ENCODE results near the gene GARIN1A. TPM values are rescaled to one million over a fixed set of nuclear protein-coding genes. Genes with fewer than 3 reads are reported as not detected.
A peak's percentile ranks its signal among the peaks of the same experiment; 100 is the strongest.

GARIN1A gene
- total and polyA plus RNA-seq, 4 donors: 0.35 to 1.6 (median 0.60) TPM

DNA sequence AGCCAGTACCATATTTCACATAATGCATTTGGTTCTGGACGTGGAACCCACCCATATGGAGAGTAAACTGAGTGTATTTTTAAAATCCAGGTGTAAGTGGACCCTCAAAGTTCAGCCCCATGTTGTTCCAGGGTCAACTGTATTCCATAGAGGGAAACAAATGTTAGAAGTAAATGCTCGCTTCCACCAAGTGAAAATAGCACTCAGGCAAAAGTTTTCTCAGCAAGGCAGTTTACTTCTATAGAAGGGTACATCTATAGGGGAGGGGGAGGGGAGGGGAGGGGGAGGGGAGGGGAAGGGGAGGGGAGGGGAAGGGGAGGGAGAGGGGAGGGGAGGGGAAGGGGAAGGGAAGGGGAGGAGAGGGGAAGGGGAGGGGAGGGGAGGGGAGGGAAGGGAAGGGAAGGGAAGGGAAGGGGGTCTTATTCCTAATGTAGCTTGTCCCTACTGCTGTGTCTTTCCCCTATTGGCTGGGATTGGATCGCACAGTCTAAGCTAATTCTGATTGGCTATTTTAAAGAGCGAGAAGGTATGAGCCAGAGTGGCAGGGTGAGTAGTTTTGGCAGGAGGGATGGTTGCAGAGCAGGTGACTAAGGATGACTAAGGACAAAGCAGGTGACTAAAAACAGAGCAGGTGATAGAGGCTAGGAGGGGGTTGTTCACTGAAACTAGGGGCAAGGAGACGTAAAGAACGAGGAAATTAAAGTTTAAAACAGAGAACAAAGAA, 29.1 kb downstream of the GARIN1A start:
- no peak overlapping the region for H3K27ac ChIP-seq (ENCODE audit: low read depth in 1 of 2, low read length in 1 of 2)
- ATAC-seq (ENCODE audit: insufficient read depth, low FRiP score) (no peak), DNase-seq (no peak)
- H3K9me3 ChIP-seq (ENCODE audit: control insufficient read depth in 4 of 4, insufficient read depth in 3 of 4, low read length in 3 of 4): peaks cover 0 to 3% (median 0%) of the 10 kb centered on the region in 4 donors
- H3K36me3 ChIP-seq (ENCODE audit: control insufficient read depth in 4 of 4, insufficient read depth in 4 of 4, low read length in 4 of 4): no peaks in the 10 kb centered on the region
- peaks cover 0 to 21% (median 13%) of the 10 kb centered on the region in 3 donors for H3K27me3 ChIP-seq (ENCODE audit: control insufficient read depth in 3 of 3, insufficient read depth in 3 of 3, low read length in 2 of 3)
- H3K9ac ChIP-seq (ENCODE audit: insufficient read depth in 1 of 2, low read length in 2 of 2): no peak overlapping the region
- H3K4me1 ChIP-seq (ENCODE audit: control insufficient read depth in 5 of 5, insufficient read depth in 5 of 5, low read length in 5 of 5): peaks cover 0 to 9% (median 0%) of the 10 kb centered on the region in 5 donors
- no peak for TF ChIP-seq CTCF (IDR thresholded peaks at IDR 0.05; ENCODE audit: control extremely low read depth, extremely low read depth)
- 76 to 90% methylated on average over 6 of the region's 6 CpGs for WGBS, 2 donors
- no peak overlapping the region for H3K4me3 ChIP-seq

DNA sequence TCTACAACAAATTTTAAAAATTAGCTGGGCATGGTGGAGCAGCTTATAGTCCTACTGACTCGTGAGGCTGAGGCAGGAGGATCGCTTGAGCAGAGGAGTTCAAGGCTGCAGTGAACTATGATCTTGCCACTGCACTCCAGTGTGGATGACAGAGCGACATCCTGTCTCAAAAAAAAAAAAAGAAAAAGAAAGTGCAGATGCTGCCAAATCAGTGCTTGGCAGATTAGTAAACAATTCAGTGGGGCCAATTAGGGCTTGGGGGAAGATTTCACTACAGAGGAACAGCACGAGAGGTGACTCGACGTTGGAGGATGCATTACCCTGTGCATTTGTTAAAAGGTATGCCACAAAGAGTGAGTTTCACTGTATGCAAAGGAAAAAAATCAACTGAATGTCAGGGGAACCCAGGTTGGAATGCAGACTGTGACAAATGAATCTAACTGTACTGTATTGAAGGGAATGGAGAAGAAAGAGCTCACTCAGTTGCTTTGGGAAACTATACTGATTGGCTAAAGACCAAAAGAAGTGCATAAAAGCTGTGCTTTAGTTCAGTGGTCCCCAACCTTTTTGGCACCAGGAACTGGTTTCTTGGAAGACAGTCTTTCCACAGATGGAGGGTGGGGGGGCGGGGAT, 31.6 kb downstream of the GARIN1A start:
- Histone ChIP-seq H3K27ac (ENCODE audit: low read depth in 1 of 2, low read length in 1 of 2) (no peak overlapping the region), H3K4me3 (no peak overlapping the region), H3K36me3 (ENCODE audit: control insufficient read depth in 4 of 4, insufficient read depth in 4 of 4, low read length in 4 of 4) (no peaks in the 10 kb centered on the region), H3K27me3 (ENCODE audit: control insufficient read depth in 3 of 3, insufficient read depth in 3 of 3, low read length in 2 of 3) (peaks cover 0 to 12% (median 3%) of the 10 kb centered on the region in 3 donors), H3K9me3 (ENCODE audit: control insufficient read depth in 4 of 4, insufficient read depth in 3 of 4, low read length in 3 of 4) (no peaks in the 10 kb centered on the region), H3K9ac (ENCODE audit: insufficient read depth in 1 of 2, low read length in 2 of 2) (no peak overlapping the region), H3K4me1 (ENCODE audit: control insufficient read depth in 5 of 5, insufficient read depth in 5 of 5, low read length in 5 of 5) (no peaks in the 10 kb centered on the region)
- DNase-seq (peak in 2 of 3 donors; percentile 13 to 29), ATAC-seq (ENCODE audit: insufficient read depth, low FRiP score) (no peak)
- no peak for TF ChIP-seq CTCF (IDR thresholded peaks at IDR 0.05; ENCODE audit: control extremely low read depth, extremely low read depth)
- WGBS, 2 donors: 57 to 72% methylated on average over 7 of the region's 7 CpGs

DNA sequence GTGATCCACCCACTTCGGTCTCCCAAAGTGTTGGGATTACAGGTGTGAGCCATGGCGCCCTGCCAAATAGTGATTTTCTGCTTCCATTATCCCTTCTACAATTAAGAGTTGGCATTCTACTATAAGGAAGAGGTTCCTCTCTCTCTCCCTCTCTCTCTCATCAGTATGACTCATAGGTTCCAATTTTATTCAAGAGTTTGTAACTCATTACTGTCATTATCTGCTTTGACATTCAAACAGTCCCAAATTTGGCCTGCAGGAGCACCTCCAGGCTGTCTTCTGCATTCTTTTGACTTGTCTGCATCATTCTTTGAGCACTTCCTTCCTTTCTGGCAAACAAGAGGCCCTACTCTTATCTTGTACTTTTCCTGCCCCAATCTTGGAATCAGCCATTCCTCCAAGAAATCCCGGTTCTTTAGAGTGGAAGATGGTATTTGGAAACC, 33.8 kb downstream of the GARIN1A start:
- Histone ChIP-seq H3K27ac (ENCODE audit: low read depth in 1 of 2, low read length in 1 of 2) (no peak overlapping the region), H3K9me3 (ENCODE audit: control insufficient read depth in 4 of 4, insufficient read depth in 3 of 4, low read length in 3 of 4) (no peaks in the 10 kb centered on the region), H3K4me1 (ENCODE audit: control insufficient read depth in 5 of 5, insufficient read depth in 5 of 5, low read length in 5 of 5) (no peaks in the 10 kb centered on the region), H3K9ac (ENCODE audit: insufficient read depth in 1 of 2, low read length in 2 of 2) (no peak overlapping the region), H3K27me3 (ENCODE audit: control insufficient read depth in 3 of 3, insufficient read depth in 3 of 3, low read length in 2 of 3) (peaks cover 0 to 4% (median 0%) of the 10 kb centered on the region in 3 donors), H3K4me3 (no peak overlapping the region), H3K36me3 (ENCODE audit: control insufficient read depth in 4 of 4, insufficient read depth in 4 of 4, low read length in 4 of 4) (no peaks in the 10 kb centered on the region)
- no peak for ATAC-seq (ENCODE audit: insufficient read depth, low FRiP score)
- WGBS, 2 donors: 70 to 81% methylated on average over 3 of the region's 3 CpGs
- no peak for DNase-seq
- TF ChIP-seq CTCF (IDR thresholded peaks at IDR 0.05; ENCODE audit: control extremely low read depth, extremely low read depth): no peak
